ENCODE data around the gene SLC4A1AP.

GRCh38 chr2:27645197-27645596 lies 18.5 kb upstream of the SLC4A1AP start:
- no peak for TF ChIP-seq CTCF (IDR thresholded peaks at IDR 0.05 in 2 of 3, conservative IDR thresholded peaks at IDR 0.05 in 1 of 3; ENCODE audit: borderline replicate concordance in 1 of 3, insufficient read depth in 1 of 3, low read depth in 2 of 3, low read length in 2 of 3)
- TF ChIP-seq POLR2A (IDR thresholded peaks at IDR 0.05; ENCODE audit: borderline replicate concordance, extremely low read depth, insufficient read depth, insufficient read length): no peak
- no peak for TF ChIP-seq ZFX (IDR thresholded peaks at IDR 0.05)
- TF ChIP-seq MAX (IDR thresholded peaks at IDR 0.05): no peak
- TF ChIP-seq ELF1 (IDR thresholded peaks at IDR 0.05; ENCODE audit: borderline replicate concordance, low read depth): no peak
- no peak for TF ChIP-seq EZH2phosphoT487 (IDR thresholded peaks at IDR 0.05; ENCODE audit: borderline replicate concordance)
- no peak for TF ChIP-seq ATF3 (IDR thresholded peaks at IDR 0.05)

All from HCT116 (cell line).